Hepatocyte (in vitro differentiated cells): ENCODE results near the gene SEMA4A.

Experiments used
- EZH2 ChIP-seq: fragments of 200-600 bp; sonication (generic); IDR thresholded peaks from 2 replicates; pipeline ENCODE4 v1.6.1; 2016; ENCODE audit warnings: antibody characterized with exemption, mild to moderate bottlenecking, borderline replicate concordance
- EZH2phosphoT487 ChIP-seq: fragments of 200-600 bp; sonication (generic); IDR thresholded peaks from one replicate; pipeline ENCODE4 v1.6.1; 2018; ENCODE audit warnings: antibody characterized with exemption, mild to moderate bottlenecking, low read depth, moderate library complexity; ENCODE audit not compliant: unreplicated experiment, severe bottlenecking
- TF ChIP-seq, protein P1 (sequence below): fragments of 200-600 bp; sonication (generic); IDR thresholded peaks from 2 replicates; pipeline ENCODE4 v1.5.1; 2016; ENCODE audit warnings: antibody characterized with exemption, mild to moderate bottlenecking; ENCODE audit not compliant: poor library complexity

DNA sequence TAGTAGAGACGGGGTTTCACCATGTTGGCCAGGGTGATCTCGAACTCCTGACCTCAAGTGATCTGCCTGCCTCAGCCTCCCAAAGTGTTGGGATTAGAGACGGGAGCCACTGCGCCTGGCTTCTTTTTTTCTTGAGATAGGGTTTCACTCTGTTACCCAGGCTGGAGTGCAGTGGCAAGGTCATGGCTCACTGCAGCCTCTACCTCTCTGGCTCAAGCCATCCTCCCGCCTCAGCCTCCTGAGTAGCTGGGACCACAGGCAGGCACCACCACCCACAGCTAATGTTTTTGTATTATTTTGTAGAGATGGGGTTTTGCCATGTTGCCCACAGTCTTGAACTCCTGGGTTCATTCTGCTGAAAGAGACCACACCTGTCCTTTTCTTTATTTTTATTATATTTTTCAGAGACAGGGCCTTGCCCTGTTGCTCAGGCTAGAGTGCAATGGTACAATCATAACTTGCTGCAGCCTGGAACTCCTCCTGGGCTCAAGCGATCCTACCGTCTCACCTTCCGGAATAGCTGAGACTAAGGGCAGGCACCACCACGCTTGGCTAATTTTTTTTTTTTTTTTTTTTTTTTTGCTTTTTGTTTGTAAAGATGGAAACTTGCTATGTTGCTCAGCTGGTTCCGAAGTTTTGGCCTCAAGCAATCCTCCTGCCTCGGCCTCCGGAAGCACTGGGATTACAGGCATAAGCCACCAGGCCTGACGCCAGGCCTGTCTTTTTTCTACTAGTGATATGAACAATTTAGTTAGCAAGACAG lies 35.8 kb upstream of the SEMA4A start:
- TF ChIP-seq, protein P1, sequence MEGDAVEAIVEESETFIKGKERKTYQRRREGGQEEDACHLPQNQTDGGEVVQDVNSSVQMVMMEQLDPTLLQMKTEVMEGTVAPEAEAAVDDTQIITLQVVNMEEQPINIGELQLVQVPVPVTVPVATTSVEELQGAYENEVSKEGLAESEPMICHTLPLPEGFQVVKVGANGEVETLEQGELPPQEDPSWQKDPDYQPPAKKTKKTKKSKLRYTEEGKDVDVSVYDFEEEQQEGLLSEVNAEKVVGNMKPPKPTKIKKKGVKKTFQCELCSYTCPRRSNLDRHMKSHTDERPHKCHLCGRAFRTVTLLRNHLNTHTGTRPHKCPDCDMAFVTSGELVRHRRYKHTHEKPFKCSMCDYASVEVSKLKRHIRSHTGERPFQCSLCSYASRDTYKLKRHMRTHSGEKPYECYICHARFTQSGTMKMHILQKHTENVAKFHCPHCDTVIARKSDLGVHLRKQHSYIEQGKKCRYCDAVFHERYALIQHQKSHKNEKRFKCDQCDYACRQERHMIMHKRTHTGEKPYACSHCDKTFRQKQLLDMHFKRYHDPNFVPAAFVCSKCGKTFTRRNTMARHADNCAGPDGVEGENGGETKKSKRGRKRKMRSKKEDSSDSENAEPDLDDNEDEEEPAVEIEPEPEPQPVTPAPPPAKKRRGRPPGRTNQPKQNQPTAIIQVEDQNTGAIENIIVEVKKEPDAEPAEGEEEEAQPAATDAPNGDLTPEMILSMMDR, result no peak
- TF ChIP-seq EZH2 (no peak), EZH2phosphoT487 (no peak)
